SH-SY5Y (cell line): Measurements from ENCODE around the gene GRM8.

Source experiments
- GATA2 ChIP-seq: IDR thresholded peaks from 2 replicates; pipeline ENCODE4 v1.6.1; 2011; ENCODE audit warnings: mild to moderate bottlenecking, low read depth, low read length
- GATA3 ChIP-seq: IDR thresholded peaks from 2 replicates; pipeline ENCODE4 v1.6.1; 2011; ENCODE audit warnings: low read depth, mild to moderate bottlenecking, low read length, moderate library complexity

The GRM8 gene

DNA sequence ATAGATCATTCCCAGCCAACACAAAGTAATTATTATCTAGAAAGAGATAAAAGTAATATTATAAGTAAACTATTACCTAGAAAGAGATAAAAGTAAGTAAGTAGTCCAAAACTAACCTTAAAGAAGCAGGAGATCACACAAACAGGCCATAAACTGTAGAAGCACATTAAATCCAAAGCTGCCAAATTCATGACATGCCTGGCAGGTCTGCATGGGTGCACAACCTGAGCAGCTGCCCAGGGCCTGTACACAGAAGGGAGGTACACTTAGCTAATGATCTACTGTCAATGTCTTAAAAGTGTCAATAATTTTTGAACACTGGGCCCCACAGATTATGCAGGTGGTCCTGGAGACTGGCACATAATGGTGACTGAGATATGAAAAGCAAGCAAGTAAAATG, 196.5 kb downstream of the GRM8 start:
- TF ChIP-seq GATA3 (no peak), GATA2 (no peak)

- TF ChIP-seq GATA2: no peak
- TF ChIP-seq GATA3: no peak
These were observed 205.2 kb downstream of the GRM8 start for GRCh38 chr7:127047521-127047920.

DNA sequence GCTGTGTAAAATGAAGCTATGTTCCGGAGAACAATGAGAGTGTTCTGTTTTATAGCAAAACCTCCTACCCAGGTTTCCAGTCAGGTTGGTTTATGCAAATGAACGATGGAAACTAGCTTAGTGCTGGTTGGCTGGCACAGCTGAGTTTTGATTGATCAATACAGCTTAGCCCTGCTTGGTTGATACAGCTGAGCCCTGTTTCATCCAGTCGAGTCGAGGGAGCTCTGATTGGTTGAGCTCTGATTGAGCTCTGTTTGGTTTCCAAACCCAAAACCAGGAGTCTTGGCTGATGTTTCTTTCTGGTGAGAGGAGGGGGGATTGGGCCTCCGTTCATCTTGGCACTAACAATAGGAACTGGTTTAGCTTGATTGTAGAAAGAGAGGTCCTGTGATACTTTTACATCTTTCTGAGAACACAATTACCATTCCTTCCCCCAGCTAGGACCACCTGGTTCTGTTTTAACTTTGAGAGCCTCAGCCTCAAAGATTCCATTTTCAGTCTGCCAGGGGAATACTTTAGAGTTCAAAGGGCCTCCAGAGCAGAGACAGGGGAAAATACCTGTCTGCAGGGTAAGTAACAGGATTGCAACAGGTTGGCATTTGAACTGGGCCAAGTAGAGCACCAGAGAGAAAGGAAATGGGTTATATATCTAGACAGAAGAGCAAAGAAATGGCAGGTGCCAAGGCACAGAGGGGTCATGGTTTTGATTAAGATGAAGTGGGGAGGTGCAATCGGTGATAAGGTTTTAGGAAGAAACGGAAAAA, 210.9 kb downstream of the GRM8 start:
- TF ChIP-seq GATA2 (no peak), GATA3 (no peak)

DNA sequence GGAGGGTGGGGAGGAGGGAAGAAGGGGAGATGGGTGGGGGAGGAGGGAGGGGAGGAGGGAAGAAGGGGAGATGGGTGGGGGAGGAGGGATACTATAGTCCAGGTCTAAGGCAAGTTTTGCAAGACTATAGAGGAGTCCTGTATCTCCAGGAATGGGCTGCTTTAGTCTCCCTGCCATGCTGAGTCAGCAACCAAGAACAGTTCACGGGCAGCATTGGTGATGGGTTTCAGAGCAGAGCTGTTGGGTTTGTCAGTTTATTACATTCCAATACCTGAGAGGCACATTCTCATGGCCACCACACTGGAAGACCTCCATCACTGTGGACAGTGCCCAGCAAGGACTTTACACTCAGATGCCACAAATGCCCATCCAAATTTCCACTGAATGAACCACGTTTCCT, 212.7 kb downstream of the GRM8 start:
- TF ChIP-seq GATA3 (no peak), GATA2 (no peak)

DNA sequence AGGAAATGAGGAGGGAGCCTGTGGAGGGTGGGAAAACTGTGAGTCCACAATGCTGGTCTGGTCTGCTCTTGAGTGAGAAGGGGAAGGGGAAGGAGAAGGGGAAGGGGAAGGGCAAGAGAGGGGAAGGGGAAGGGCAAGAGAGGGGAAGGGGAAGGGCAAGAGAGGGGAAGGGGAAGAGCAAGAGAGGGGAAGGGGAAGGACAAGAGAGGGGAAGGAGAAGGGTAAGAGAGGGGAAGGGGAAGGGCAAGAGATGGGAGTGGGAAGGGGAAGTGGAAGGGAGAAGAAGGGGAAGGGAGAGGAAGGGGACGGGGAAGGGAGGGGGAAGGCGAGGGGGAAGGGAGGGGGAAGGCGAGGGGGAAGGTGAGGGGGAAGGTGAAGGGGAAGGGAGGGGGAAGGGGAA, 213.2 kb downstream of the GRM8 start:
- TF ChIP-seq GATA2: no peak
- no peak for TF ChIP-seq GATA3

GRCh38 chr7:127035203-127035849, 217.4 kb downstream of the GRM8 start:
- no peak for TF ChIP-seq GATA3
- TF ChIP-seq GATA2: no peak

DNA sequence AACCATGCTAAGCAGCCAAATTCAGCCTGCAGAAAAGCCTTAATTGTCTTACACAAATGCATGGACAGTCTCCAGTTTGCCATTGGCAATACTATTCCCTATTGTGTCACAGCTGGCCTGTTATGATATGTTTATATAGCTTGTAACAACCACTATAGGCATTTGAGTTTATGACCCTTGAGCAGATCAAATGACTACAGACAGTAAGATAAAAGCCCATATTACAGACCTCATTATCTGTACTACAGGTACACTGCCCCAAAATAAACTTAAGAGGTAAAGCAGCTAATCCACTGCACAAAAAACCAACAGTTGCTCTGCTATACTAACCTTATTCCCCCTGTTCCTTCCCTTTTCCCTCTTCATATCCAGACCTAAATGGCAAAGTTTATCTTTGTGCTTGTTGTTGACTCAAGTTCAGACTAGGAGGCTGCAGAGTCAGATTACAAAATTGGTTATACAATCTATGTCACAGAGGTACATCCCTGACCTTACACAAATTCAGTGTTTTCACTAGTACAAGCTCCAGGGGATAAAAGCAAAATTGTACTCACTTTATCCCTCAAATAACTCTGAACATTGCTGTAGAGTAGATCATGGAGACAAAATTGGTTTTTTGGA, 218.4 kb downstream of the GRM8 start:
- TF ChIP-seq GATA2 (no peak), GATA3 (no peak)

GRCh38 chr7:127029823-127030222, 222.9 kb downstream of the GRM8 start:
- TF ChIP-seq GATA2: no peak
- TF ChIP-seq GATA3: no peak

GRCh38 chr7:127021857-127022256, 230.9 kb downstream of the GRM8 start:
- TF ChIP-seq GATA3: no peak
- TF ChIP-seq GATA2: no peak

- no peak for TF ChIP-seq GATA3
- TF ChIP-seq GATA2: no peak
These were observed 231.6 kb downstream of the GRM8 start for GRCh38 chr7:127021019-127021738.

DNA sequence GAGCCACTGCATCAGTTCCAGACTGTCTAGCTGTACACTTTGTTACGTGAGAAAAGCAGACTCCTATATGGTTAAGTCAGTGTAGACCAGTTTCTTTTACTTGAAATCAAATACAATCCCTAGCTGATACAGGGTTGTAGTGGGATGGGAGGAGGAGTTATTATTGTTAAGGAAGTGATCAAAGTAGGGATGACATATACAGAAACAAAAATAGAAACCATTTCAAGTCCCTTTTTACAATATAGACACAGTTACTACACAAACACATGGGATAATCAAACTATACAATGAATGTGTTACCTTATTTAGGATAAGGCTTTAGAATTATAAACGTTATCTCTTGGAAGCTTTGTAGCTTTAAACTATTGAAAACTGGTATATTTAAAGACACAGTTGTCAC, 233.9 kb downstream of the GRM8 start:
- no peak for TF ChIP-seq GATA2
- TF ChIP-seq GATA3: no peak

GRCh38 chr7:127017196-127017595, 235.5 kb downstream of the GRM8 start:
- TF ChIP-seq GATA2 (no peak), GATA3 (no peak)

- TF ChIP-seq GATA2 (no peak), GATA3 (no peak)
These were observed 252.0 kb downstream of the GRM8 start for GRCh38 chr7:127000725-127001124.

- TF ChIP-seq GATA3 (no peak), GATA2 (no peak)
These were observed 256.1 kb downstream of the GRM8 start for GRCh38 chr7:126996659-126997058.
